Esophagus squamous epithelium (tissue), 4 donors: ENCODE measurements around the gene EIF3A.

Experiments
- POLR2A ChIP-seq, 4 donors: fragments of 450-650 bp; IDR thresholded peaks; one replicate each; pipeline ENCODE4 v1.6.1; 2017; ENCODE audit warnings: antibody characterized with exemption in 4 of 4, mild to moderate bottlenecking in 4 of 4, moderate library complexity in 3 of 4
- TF ChIP-seq, protein P1 (sequence below), 6 experiments: fragments of 450-650 bp in 4 of 6; fragments of 200-600 bp in 2 of 6; sonication (generic) in 2 of 6; IDR thresholded peaks; one replicate each; pipeline ENCODE4 v1.5.1; 2016 to 2019; ENCODE audit warnings: antibody characterized with exemption in 6 of 6, mild to moderate bottlenecking in 4 of 6, moderate library complexity in 4 of 6

DNA sequence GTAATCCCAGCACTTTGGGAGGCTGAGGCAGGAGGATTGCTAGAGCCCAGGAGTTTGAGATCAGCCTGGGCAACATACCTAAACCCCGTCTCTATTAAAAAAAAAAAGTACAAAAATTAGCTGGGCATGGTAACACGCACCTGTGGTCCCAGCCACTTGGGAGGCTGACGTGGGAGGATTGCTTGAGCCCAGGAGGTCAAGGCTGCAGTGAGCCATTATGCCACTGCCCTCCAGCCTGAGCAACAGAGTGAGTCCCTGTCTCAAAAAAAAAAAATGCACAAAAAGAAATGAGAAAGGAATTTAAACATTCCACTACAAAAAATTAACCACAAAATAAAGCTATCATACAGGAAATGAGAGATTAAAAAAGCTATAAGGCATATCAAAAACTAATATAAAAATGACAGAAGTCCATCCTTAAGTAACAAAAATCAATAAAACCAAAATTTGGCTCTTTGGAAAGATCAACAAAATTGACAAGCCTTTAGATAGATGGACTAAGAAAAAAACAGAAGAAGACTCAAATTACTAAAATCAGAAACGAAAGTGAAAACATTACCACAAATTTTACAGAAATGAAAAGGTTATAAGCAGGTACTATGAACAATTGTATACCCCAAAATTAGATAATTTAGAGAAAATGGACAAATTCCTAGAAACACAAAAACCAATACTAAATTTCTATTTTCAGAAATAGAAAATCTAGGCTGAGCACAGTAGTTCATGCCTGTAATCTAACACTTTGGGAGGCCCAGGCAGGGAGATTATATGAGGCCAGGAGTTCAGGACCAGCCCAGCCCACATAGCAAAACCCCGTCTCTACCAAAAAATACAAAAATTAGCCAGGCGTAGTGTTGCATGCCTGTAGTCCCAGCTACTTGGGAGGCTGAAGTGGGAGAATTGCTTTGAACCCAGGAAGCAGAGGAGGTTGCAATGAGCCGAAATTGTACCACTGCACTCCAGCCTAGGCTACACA lies 93.5 kb downstream of the EIF3A start:
- TF ChIP-seq, protein P1, sequence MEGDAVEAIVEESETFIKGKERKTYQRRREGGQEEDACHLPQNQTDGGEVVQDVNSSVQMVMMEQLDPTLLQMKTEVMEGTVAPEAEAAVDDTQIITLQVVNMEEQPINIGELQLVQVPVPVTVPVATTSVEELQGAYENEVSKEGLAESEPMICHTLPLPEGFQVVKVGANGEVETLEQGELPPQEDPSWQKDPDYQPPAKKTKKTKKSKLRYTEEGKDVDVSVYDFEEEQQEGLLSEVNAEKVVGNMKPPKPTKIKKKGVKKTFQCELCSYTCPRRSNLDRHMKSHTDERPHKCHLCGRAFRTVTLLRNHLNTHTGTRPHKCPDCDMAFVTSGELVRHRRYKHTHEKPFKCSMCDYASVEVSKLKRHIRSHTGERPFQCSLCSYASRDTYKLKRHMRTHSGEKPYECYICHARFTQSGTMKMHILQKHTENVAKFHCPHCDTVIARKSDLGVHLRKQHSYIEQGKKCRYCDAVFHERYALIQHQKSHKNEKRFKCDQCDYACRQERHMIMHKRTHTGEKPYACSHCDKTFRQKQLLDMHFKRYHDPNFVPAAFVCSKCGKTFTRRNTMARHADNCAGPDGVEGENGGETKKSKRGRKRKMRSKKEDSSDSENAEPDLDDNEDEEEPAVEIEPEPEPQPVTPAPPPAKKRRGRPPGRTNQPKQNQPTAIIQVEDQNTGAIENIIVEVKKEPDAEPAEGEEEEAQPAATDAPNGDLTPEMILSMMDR (IDR thresholded peaks at IDR 0.05) = no peak
- no peak for TF ChIP-seq POLR2A (IDR thresholded peaks at IDR 0.05)
